GM23338 (cell line): ENCODE data around the gene MYLK4. TPM values are rescaled to one million over a fixed set of nuclear protein-coding genes. Genes with fewer than 3 reads are reported as not detected.

Source experiments
- ATAC-seq: fragments of 200-7000 bp; cut with Tn5 transposase; 3 replicates; pipeline ENCODE4 v1.9.1; 2020
- DNase-seq: peaks from one replicate; pipeline ENCODE4 v3.0.0-alpha.2; 2015; ENCODE audit warnings: low spot score
- H2AFZ ChIP-seq: fragments of 200-600 bp; sonication (generic); 2 replicates; pipeline ENCODE4 v1.8.0; 2016; ENCODE audit warnings: antibody characterized with exemption, mild to moderate bottlenecking, moderate library complexity
- H3F3A ChIP-seq: fragments of 200-600 bp; sonication (generic); replicated peaks from 2 replicates; pipeline ENCODE4 v1.8.0; 2017; ENCODE audit warnings: antibody characterized with exemption, mixed run types, low read depth
- H3K27ac ChIP-seq: fragments of 200-600 bp; sonication (generic); 2 replicates; pipeline ENCODE4 v1.6.1; 2016; ENCODE audit warnings: low read depth
- H3K27me3 ChIP-seq: fragments of 200-600 bp; sonication (generic); 2 replicates; pipeline ENCODE4 v1.8.0; 2016; ENCODE audit warnings: mild to moderate bottlenecking, mixed run types, moderate library complexity; ENCODE audit not compliant: insufficient read depth
- H3K36me3 ChIP-seq: fragments of 200-600 bp; sonication (generic); 2 replicates; pipeline ENCODE4 v1.8.0; 2016; ENCODE audit warnings: mild to moderate bottlenecking; ENCODE audit not compliant: insufficient read depth
- H3K4me1 ChIP-seq: fragments of 200-600 bp; sonication (generic); 2 replicates; pipeline ENCODE4 v1.8.0; 2016; ENCODE audit warnings: mild to moderate bottlenecking, moderate library complexity; ENCODE audit not compliant: insufficient read depth
- H3K4me2 ChIP-seq: fragments of 200-600 bp; sonication (generic); 2 replicates; pipeline ENCODE4 v1.7.1; 2017; ENCODE audit warnings: mixed run types
- H3K4me3 ChIP-seq: fragments of 200-600 bp; sonication (generic); 2 replicates; pipeline ENCODE4 v1.6.1; 2016; ENCODE audit warnings: mixed run types
- H3K79me2 ChIP-seq: fragments of 200-600 bp; sonication (generic); replicated peaks from 2 replicates; pipeline ENCODE4 v1.8.0; 2017; ENCODE audit warnings: mild to moderate bottlenecking; ENCODE audit not compliant: insufficient read depth
- H3K9me2 ChIP-seq: fragments of 200-600 bp; sonication (generic); 2 replicates; pipeline ENCODE4 v1.8.0; 2017; ENCODE audit not compliant: insufficient read depth
- H4K20me1 ChIP-seq: fragments of 200-600 bp; sonication (generic); replicated peaks from 2 replicates; pipeline ENCODE4 v1.8.0; 2017; ENCODE audit warnings: mild to moderate bottlenecking; ENCODE audit not compliant: insufficient read depth
- H3K27ac Mint-ChIP-seq: 2 replicates; pipeline ENCODE4 v1.8.0; 2020; ENCODE audit warnings: inconsistent platforms, mild to moderate bottlenecking, moderate library complexity, mixed read lengths
- H3K27me3 Mint-ChIP-seq: 3 replicates; pipeline ENCODE4 v1.8.0; 2022; ENCODE audit warnings: low read depth, mild to moderate bottlenecking, moderate library complexity, mixed read lengths, inconsistent platforms; ENCODE audit not compliant: insufficient read depth, poor library complexity
- H3K36me3 Mint-ChIP-seq: 3 replicates; pipeline ENCODE4 v1.8.0; 2021; ENCODE audit warnings: low read depth, mild to moderate bottlenecking, inconsistent platforms, moderate library complexity, mixed read lengths
- H3K4me1 Mint-ChIP-seq: 3 replicates; pipeline ENCODE4 v1.8.0; 2020; ENCODE audit warnings: mild to moderate bottlenecking, inconsistent platforms, mixed read lengths
- H3K4me3 Mint-ChIP-seq: 3 replicates; pipeline ENCODE4 v1.8.0; 2021; ENCODE audit warnings: moderate library complexity, mild to moderate bottlenecking, inconsistent platforms, mixed read lengths
- H3K9me3 Mint-ChIP-seq: 3 replicates; pipeline ENCODE4 v1.8.0; 2020; ENCODE audit warnings: moderate library complexity, mild to moderate bottlenecking, inconsistent platforms, mixed read lengths
- CTCF ChIP-seq, 2 experiments: fragments of 200-600 bp in 1 of 2; sonication (generic) in 1 of 2; conservative IDR thresholded peaks; 2 replicates each; pipeline versions ENCODE4 v1.5.1 to v1.6.1; 2016 to 2017; ENCODE audit warnings: antibody characterized with exemption in 2 of 2, low read depth in 2 of 2, mild to moderate bottlenecking in 2 of 2, moderate library complexity in 1 of 2
- EZH2 ChIP-seq: fragments of 200-600 bp; sonication (generic); IDR thresholded peaks from one replicate; pipeline ENCODE4 v1.8.0; 2017; ENCODE audit warnings: antibody characterized with exemption, mild to moderate bottlenecking, low read depth; ENCODE audit not compliant: unreplicated experiment
- JUNB ChIP-seq: IDR thresholded peaks from one replicate; pipeline ENCODE4 v1.6.1; 2016; ENCODE audit warnings: antibody characterized with exemption; ENCODE audit not compliant: unreplicated experiment
- POLR2AphosphoS5 ChIP-seq: IDR thresholded peaks from 2 replicates; pipeline ENCODE4 v1.6.1; 2016; ENCODE audit warnings: antibody characterized with exemption, low read depth
- STAT1 ChIP-seq: IDR thresholded peaks from one replicate; pipeline ENCODE4 v1.6.1; 2016; ENCODE audit warnings: antibody characterized with exemption; ENCODE audit not compliant: unreplicated experiment
- ZNF114 ChIP-seq: fragments of 250-450 bp; sonication (Bioruptor Pico); IDR thresholded peaks from 2 replicates; pipeline ENCODE4 v1.5.0; 2020; ENCODE audit warnings: mild to moderate bottlenecking, moderate library complexity
- ZNF331 ChIP-seq: fragments of 250-450 bp; sonication (Bioruptor Pico); IDR thresholded peaks from 2 replicates; pipeline ENCODE4 v1.5.0; 2020; ENCODE audit warnings: low read depth, mild to moderate bottlenecking, moderate library complexity
- ZNF462 ChIP-seq: fragments of 250-450 bp; sonication (Bioruptor Pico); IDR thresholded peaks from 2 replicates; pipeline ENCODE4 v1.5.0; 2020; ENCODE audit warnings: mild to moderate bottlenecking, moderate library complexity
- polyA plus RNA-seq: library from polyadenylated mRNA; unstranded; fragments of >200 nt; fragmentation: Nextera tagmentation; extraction: Ambion mirVana; gene quantifications from 2 replicates; pipeline ENCODE4 v1.2.1, GENCODE V29; 2016
- total RNA-seq: library from RNA; depleted of rRNA; stranded (reverse); fragments of >200 nt; shearing (Covaris generic); gene quantifications from 2 replicates; pipeline ENCODE4 v1.2.3, GENCODE V29; 2014

Gene MYLK4
- total and polyA plus RNA-seq, 2 experiments from 2014 or later: 0.03 to 0.17 TPM

GRCh38 chr6:2652611-2653010 is 98.1 kb downstream of the MYLK4 start:
- H3K4me3 Mint-ChIP-seq: no peak overlapping the region
- H3K36me3 Mint-ChIP-seq: peaks cover 20% of the 10 kb centered on the region
- Histone ChIP-seq H3K4me3 (no peak overlapping the region), H4K20me1 (no peaks in the 10 kb centered on the region), H2AFZ (no peak overlapping the region), H3K4me1 (peaks cover 22% of the 10 kb centered on the region), H3K27me3 (no peaks in the 10 kb centered on the region), H3F3A (no peaks in the 10 kb centered on the region), H3K27ac (no peak overlapping the region), H3K9me2 (no peaks in the 10 kb centered on the region), H3K36me3 (no peaks in the 10 kb centered on the region), H3K4me2 (no peak overlapping the region), H3K79me2 (no peaks in the 10 kb centered on the region)
- H3K27me3 Mint-ChIP-seq: no peaks in the 10 kb centered on the region
- TF ChIP-seq ZNF331 (CRISPR knock-in tag) (no peak), ZNF462 (CRISPR knock-in tag) (no peak), STAT1 (no peak), EZH2 (no peak), JUNB (no peak), POLR2AphosphoS5 (no peak), ZNF114 (CRISPR knock-in tag) (no peak)
- no peak for ATAC-seq
- peaks cover 18% of the 10 kb centered on the region for H3K4me1 Mint-ChIP-seq
- no peak overlapping the region for H3K27ac Mint-ChIP-seq
- no peak for DNase-seq
- peaks cover 21% of the 10 kb centered on the region for H3K9me3 Mint-ChIP-seq

- Histone ChIP-seq H4K20me1 (no peaks in the 10 kb centered on the region), H3K79me2 (no peaks in the 10 kb centered on the region), H3K9me2 (no peaks in the 10 kb centered on the region), H3K4me2 (no peak overlapping the region), H3K27me3 (no peaks in the 10 kb centered on the region), H3K4me3 (no peak overlapping the region), H3K4me1 (peaks cover 16% of the 10 kb centered on the region), H2AFZ (no peak overlapping the region), H3K27ac (no peak overlapping the region), H3F3A (no peaks in the 10 kb centered on the region), H3K36me3 (no peaks in the 10 kb centered on the region)
- H3K27me3 Mint-ChIP-seq: no peaks in the 10 kb centered on the region
- H3K4me1 Mint-ChIP-seq: peaks cover 22% of the 10 kb centered on the region
- H3K4me3 Mint-ChIP-seq: no peak overlapping the region
- TF ChIP-seq CTCF (conservative IDR thresholded peaks at IDR 0.05; ENCODE audit: low read depth in 2 of 2): no peak
- no peak for DNase-seq
- H3K27ac Mint-ChIP-seq: no peak overlapping the region
- H3K9me3 Mint-ChIP-seq: peaks cover 21% of the 10 kb centered on the region
- H3K36me3 Mint-ChIP-seq: peaks cover 20% of the 10 kb centered on the region
- no peak for ATAC-seq
These were observed 98.8 kb downstream of the MYLK4 start for GRCh38 chr6:2651961-2652360.
